ENCODE measurements around the gene KIF25. TPM values are rescaled to one million over a fixed set of nuclear protein-coding genes. Genes with fewer than 3 reads are reported as not detected.
"Not testable (repeated sequence)": the region's sequence is repeated elsewhere in the genome, so short reads cannot be mapped to it uniquely, and the experiment has no call there.

The KIF25 gene
- total RNA-seq, 1 experiment from 2014 or later = 0.28 TPM

- H3K27me3 Mint-ChIP-seq (ENCODE audit: low read depth); H3K36me3 Mint-ChIP-seq; CTCF ChIA-PET; H3K9me3 Mint-ChIP-seq; POLR2A ChIA-PET; ATAC-seq; H3K4me3 Mint-ChIP-seq; DNase-seq (ENCODE audit: low spot score); H3K27ac Mint-ChIP-seq: not testable (repeated sequence)
- peaks cover 32% of the 10 kb centered on the region for H3K4me1 Mint-ChIP-seq
Measured at GRCh38 chr6:167976116-167976657, 21.3 kb upstream of the KIF25 start.

DNA sequence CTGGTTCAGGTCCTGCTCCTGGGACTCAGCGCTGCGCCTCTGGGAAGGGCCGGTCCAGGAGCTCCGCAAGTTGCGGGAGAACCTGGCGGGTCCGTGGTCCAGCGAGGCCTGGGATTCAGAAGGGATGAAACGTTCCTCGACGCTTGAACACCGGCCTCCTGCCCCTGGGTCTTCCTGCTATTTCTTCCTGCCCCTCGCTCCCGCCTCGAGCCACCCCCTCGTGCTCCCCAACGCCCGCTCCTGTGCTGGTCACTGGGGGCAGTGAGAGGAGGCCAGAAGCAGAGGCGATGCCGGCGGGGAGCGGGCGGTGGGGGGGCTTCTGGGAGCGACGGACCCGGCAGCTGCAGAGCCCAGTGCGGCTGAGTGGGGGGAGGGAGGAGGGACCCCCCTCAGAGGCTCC is 20.8 kb upstream of the KIF25 start:
- no peak overlapping the region for H3K27ac Mint-ChIP-seq
- H3K9me3 Mint-ChIP-seq = no peaks in the 10 kb centered on the region
- no peaks in the 10 kb centered on the region for H3K27me3 Mint-ChIP-seq (ENCODE audit: low read depth)
- H3K4me3 Mint-ChIP-seq = no peak overlapping the region
- POLR2A ChIA-PET = no interaction called here
- CTCF ChIA-PET = no interaction called here
- no peak for TF ChIP-seq AFF4 (CRISPR knock-in tag; IDR thresholded peaks at IDR 0.05; ENCODE audit: borderline replicate concordance)
- peaks cover 5% of the 10 kb centered on the region for H3K36me3 Mint-ChIP-seq
- peaks cover 32% of the 10 kb centered on the region for H3K4me1 Mint-ChIP-seq
- ATAC-seq = no peak
- no peak for DNase-seq (ENCODE audit: low spot score)

DNA sequence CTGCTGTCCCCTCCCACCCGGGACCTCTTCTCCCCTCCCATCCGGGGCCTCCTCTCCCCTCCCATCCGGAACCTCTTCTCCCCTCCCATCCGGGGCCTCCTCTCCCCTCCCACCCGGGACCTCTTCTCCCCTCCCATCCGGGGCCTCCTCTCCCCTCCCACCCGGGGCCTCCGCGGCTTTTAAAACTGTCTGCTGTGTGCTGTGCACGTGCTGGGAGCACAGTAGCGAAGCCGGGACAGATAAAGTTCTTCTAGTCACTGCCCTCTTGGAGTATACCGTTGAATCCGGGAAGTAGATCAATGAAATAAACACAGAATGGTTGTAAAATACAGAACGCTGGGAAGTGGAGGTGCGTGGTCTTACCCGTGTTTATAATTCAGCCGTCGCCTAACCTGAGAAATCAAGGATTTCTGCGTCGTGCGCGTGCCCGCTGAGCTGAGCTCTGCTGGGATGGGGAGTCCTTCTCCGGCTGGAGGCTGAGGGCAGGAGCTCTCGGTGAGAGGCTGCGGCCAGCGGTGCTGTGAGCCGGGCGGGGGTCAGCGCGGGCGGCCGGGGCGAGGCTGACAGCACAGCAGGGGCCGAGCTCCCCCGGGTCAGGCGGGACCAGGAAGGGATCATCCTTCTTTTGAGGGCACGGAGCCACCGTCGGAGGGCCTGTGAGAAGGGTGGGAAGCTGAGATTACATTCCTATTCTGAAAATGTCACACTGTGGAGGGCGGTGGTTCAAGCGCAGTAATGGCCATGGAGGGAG is 19.6 kb upstream of the KIF25 start:
- H3K27ac Mint-ChIP-seq = no peak overlapping the region
- H3K4me3 Mint-ChIP-seq = no peak overlapping the region
- no peak for ATAC-seq
- no peak for TF ChIP-seq E2F4 (CRISPR knock-in tag; IDR thresholded peaks at IDR 0.05; ENCODE audit: borderline replicate concordance, low read depth)
- TF ChIP-seq ERG (CRISPR knock-in tag; IDR thresholded peaks at IDR 0.05) = no peak
- TF ChIP-seq ZNF138 (CRISPR knock-in tag; conservative IDR thresholded peaks at IDR 0.05) = no peak
- TF ChIP-seq, protein P1, sequence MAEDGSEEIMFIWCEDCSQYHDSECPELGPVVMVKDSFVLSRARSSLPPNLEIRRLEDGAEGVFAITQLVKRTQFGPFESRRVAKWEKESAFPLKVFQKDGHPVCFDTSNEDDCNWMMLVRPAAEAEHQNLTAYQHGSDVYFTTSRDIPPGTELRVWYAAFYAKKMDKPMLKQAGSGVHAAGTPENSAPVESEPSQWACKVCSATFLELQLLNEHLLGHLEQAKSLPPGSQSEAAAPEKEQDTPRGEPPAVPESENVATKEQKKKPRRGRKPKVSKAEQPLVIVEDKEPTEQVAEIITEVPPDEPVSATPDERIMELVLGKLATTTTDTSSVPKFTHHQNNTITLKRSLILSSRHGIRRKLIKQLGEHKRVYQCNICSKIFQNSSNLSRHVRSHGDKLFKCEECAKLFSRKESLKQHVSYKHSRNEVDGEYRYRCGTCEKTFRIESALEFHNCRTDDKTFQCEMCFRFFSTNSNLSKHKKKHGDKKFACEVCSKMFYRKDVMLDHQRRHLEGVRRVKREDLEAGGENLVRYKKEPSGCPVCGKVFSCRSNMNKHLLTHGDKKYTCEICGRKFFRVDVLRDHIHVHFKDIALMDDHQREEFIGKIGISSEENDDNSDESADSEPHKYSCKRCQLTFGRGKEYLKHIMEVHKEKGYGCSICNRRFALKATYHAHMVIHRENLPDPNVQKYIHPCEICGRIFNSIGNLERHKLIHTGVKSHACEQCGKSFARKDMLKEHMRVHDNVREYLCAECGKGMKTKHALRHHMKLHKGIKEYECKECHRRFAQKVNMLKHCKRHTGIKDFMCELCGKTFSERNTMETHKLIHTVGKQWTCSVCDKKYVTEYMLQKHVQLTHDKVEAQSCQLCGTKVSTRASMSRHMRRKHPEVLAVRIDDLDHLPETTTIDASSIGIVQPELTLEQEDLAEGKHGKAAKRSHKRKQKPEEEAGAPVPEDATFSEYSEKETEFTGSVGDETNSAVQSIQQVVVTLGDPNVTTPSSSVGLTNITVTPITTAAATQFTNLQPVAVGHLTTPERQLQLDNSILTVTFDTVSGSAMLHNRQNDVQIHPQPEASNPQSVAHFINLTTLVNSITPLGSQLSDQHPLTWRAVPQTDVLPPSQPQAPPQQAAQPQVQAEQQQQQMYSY (CRISPR knock-in tag; IDR thresholded peaks at IDR 0.05) = no peak
- no peak for TF ChIP-seq EMX1 (CRISPR knock-in tag; IDR thresholded peaks at IDR 0.05)
- TF ChIP-seq ELF4 (CRISPR knock-in tag; IDR thresholded peaks at IDR 0.05; ENCODE audit: low read depth) = no peak
- peaks cover 21% of the 10 kb centered on the region for H3K4me1 Mint-ChIP-seq
- ChIA-PET POLR2A (no interaction called here), CTCF (interaction anchor here (1.5 kb wide), 1 partner anchor 10 kb away, joined by 4 read pairs; no protein-coding TSS in a partner anchor)
- no peaks in the 10 kb centered on the region for H3K9me3 Mint-ChIP-seq
- H3K36me3 Mint-ChIP-seq = peaks cover 3% of the 10 kb centered on the region; the same call in 1 of the 2 replicates
- no peak for DNase-seq (ENCODE audit: low spot score)
- H3K27me3 Mint-ChIP-seq (ENCODE audit: low read depth) = no peaks in the 10 kb centered on the region

Measured in WTC11 (cell line).